GM12892 (cell line): ENCODE results near the gene SLC47A2.

Source experiments
- DNase-seq: peaks from one replicate; pipeline ENCODE4 v3.0.0; 2011; ENCODE audit not compliant: insufficient read length
- FAIRE-seq: peaks from 2 replicates; lab custom pipeline; 2011; peaks lifted over from hg19 to GRCh38; lab: Jason Lieb, UNC
- POLR2A ChIP-seq: IDR thresholded peaks from 2 replicates; pipeline ENCODE4 v1.6.1; 2011; ENCODE audit warnings: low read depth, low read length, control low read depth
- POLR2AphosphoS5 ChIP-seq: IDR thresholded peaks from 2 replicates; pipeline ENCODE4 v1.6.1; 2011; ENCODE audit warnings: low read depth, low read length, control low read depth
- TAF1 ChIP-seq: IDR thresholded peaks from 2 replicates; pipeline ENCODE4 v1.6.1; 2011; ENCODE audit warnings: low read depth, mild to moderate bottlenecking, control low read depth, low read length, borderline replicate concordance

The SLC47A2 gene

GRCh38 chr17:19753661-19754463, 37.5 kb upstream of the SLC47A2 start:
- no peak for FAIRE-seq

GRCh38 chr17:19753051-19753509, 36.7 kb upstream of the SLC47A2 start:
- TF ChIP-seq POLR2A = no peak
- no peak for TF ChIP-seq POLR2AphosphoS5
- TF ChIP-seq TAF1 = no peak
- FAIRE-seq = no peak
- no peak for DNase-seq

More at GRCh38 chr17:19753661-19754463, 37.5 kb upstream of the SLC47A2 start:
- no peak for DNase-seq
- no peak for TF ChIP-seq POLR2AphosphoS5
- TF ChIP-seq POLR2A = no peak
- TF ChIP-seq TAF1 = no peak

DNA sequence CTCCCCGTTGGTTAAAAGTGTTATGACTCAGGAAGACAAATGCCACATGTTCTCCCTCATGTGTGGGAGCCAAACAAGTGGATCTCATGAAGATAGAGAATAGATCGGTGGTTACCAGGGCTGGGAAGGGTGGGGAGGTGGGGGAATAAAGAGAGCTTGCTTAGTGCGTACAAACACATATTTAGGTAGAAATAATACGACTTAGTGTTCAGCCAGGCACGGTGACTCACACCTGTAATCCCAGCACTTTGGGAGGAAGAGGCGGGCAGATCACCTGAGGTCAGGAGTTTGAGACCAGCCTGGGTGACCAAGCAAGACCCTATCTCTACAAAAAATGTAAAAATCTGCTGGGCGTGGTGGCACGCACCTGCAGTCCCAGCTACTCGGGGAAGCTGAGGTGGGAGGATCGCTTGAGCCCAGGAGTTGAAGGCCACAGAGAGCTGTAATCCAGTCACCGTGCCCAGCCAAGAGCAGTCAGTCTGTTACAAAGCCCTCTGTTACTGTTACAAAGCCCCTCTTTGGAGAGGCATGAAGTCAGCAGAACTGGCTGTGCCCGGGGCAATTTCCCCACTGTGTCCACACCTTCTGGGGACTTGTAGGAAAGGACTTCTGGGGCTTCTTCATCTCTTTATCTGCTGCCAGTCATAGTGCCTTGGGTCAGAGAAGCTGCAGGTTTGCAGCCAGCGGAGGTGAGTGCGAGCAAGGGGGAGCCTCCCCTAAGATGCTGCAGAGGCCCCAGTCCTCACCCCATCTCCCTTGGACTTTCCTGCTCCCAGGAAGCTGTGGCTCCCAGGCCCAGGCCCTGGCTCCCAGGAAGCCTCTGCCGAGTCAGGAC, 36.0 kb upstream of the SLC47A2 start:
- no peak for TF ChIP-seq POLR2A
- no peak for TF ChIP-seq TAF1
- no peak for TF ChIP-seq POLR2AphosphoS5
- FAIRE-seq = no peak
- DNase-seq = no peak

GRCh38 chr17:19750835-19751234, 34.5 kb upstream of the SLC47A2 start:
- no peak for TF ChIP-seq POLR2A
- TF ChIP-seq TAF1 = no peak
- TF ChIP-seq POLR2AphosphoS5 = no peak
- FAIRE-seq (no peak), DNase-seq (no peak)

GRCh38 chr17:19750020-19750572, 33.7 kb upstream of the SLC47A2 start:
- DNase-seq (no peak), FAIRE-seq (no peak)
- no peak for TF ChIP-seq TAF1
- no peak for TF ChIP-seq POLR2AphosphoS5
- no peak for TF ChIP-seq POLR2A

- DNase-seq (no peak), FAIRE-seq (no peak)
- TF ChIP-seq POLR2AphosphoS5 (no peak), TAF1 (no peak), POLR2A (no peak)
Observed at GRCh38 chr17:19748807-19749193, 32.4 kb upstream of the SLC47A2 start.

- no peak for DNase-seq
- TF ChIP-seq POLR2A = no peak
- no peak for TF ChIP-seq POLR2AphosphoS5
- no peak for TF ChIP-seq TAF1
- FAIRE-seq = no peak
Observed at GRCh38 chr17:19747829-19748806, 31.7 kb upstream of the SLC47A2 start, which contains the start of gene ALDH3A1. Gene ALDH3A1 (minus strand): TSS chr17:19748298. CDS start chr17:19745129, 3,169 bp downstream.

- no peak for DNase-seq
- TF ChIP-seq POLR2AphosphoS5 (no peak), POLR2A (no peak), TAF1 (no peak)
- no peak for FAIRE-seq
Observed at GRCh38 chr17:19747159-19747719, 30.9 kb upstream of the SLC47A2 start.

DNA sequence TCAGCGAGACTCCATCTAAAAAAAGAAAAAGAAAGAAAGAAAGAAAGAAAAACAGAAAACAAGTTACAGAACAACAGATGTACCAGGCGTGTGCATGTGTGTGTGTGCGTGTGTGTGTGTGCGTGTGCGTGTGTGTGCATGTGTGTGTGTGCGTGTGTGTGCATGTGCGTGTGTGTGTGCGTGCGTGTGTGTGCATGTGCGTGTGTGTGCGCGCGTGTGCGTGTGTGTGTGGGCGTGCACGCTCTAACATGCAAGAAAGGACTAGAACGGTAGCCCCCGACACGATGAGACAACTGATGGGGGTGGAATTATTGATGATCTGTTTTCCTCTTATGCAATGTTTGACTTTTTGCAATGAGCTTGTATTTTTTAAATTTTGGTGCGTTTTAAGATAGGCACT, 30.1 kb upstream of the SLC47A2 start:
- TF ChIP-seq TAF1 (no peak), POLR2A (no peak), POLR2AphosphoS5 (no peak; the same call in 1 of the 2 replicates)
- no peak for DNase-seq
- no peak for FAIRE-seq
